GM10248 (cell line): ENCODE data around the gene MUL1.
"Not testable (repeated sequence)": the region's sequence is repeated elsewhere in the genome, so short reads cannot be mapped to it uniquely, and the experiment has no call there.

Experiments
- CTCF ChIA-PET: fragments of 300-600 bp; sonication (Branson Sonifier 250); formaldehyde crosslinking; extraction: SDS; loops from one replicate; lab custom pipeline; 2021; ENCODE audit warnings: antibody characterized with exemption; lab: Yijun Ruan, JAX
- POLR2A ChIA-PET: fragments of 350-650 bp; sonication (Branson Sonifier 250); formaldehyde crosslinking; extraction: SDS; loops from one replicate; lab custom pipeline; 2020; ENCODE audit warnings: antibody characterized with exemption; lab: Yijun Ruan, JAX
- DNase-seq: peaks from one replicate; pipeline ENCODE4 v3.0.0; 2012; ENCODE audit errors: extremely low spot score
- TF ChIP-seq, protein P1 (sequence below): IDR thresholded peaks from 2 replicates; pipeline ENCODE4 v1.5.1; 2012; ENCODE audit warnings: mild to moderate bottlenecking, low read depth; ENCODE audit errors: extremely low read depth, missing control alignments, control extremely low read depth

MUL1 gene

DNA sequence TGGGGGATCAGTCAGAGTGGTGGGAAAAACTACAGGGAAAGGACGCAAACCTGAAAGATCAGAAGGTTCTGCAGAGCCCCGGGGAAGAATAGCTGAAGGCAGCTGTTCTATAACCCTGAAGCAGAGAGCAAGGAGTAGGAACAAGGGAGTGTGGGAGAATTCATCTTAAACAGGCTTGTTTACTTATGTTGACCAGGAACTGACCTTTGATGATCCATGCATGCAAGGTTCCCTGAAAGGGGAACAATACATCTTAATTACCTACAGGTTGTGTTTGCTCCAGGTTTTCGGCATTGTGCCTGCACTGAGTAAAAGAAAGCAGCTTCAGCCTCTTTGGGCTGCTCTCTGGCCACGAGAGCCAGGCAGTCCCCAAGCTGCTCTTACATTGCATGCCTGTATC is 25.7 kb upstream of the MUL1 start:
- ChIA-PET POLR2A (no interaction called here), CTCF (interaction anchor here (0.6 to 1.5 kb wide), 3 partner anchors 11 to 99 kb away, joined by 3 to 5 read pairs (median 3); no protein-coding TSS in a partner anchor)
- no peak for DNase-seq
- TF ChIP-seq, protein P1, sequence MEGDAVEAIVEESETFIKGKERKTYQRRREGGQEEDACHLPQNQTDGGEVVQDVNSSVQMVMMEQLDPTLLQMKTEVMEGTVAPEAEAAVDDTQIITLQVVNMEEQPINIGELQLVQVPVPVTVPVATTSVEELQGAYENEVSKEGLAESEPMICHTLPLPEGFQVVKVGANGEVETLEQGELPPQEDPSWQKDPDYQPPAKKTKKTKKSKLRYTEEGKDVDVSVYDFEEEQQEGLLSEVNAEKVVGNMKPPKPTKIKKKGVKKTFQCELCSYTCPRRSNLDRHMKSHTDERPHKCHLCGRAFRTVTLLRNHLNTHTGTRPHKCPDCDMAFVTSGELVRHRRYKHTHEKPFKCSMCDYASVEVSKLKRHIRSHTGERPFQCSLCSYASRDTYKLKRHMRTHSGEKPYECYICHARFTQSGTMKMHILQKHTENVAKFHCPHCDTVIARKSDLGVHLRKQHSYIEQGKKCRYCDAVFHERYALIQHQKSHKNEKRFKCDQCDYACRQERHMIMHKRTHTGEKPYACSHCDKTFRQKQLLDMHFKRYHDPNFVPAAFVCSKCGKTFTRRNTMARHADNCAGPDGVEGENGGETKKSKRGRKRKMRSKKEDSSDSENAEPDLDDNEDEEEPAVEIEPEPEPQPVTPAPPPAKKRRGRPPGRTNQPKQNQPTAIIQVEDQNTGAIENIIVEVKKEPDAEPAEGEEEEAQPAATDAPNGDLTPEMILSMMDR, result no peak

DNA sequence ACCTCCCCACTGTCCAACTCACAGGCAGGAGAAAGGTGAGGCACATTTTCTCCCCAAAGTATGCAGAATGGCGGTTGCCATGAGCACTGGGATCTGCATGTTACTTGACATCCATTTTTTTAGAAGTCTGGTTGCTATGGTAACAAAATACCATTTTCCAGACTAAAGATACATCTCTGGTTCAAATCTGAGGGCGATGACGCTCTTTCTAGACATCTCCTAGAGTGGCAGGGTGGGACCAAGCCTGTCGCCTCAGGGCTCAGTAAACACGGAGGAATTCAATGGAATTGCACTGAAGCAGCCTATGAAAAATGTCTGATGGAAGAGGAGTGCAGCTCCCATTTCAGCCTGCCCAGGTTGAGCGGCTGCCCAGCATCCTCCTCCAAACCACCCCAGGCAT is 22.9 kb upstream of the MUL1 start:
- DNase-seq, result no peak
- ChIA-PET POLR2A (no interaction called here), CTCF (no interaction called here)
- TF ChIP-seq, protein P1, result no peak

DNA sequence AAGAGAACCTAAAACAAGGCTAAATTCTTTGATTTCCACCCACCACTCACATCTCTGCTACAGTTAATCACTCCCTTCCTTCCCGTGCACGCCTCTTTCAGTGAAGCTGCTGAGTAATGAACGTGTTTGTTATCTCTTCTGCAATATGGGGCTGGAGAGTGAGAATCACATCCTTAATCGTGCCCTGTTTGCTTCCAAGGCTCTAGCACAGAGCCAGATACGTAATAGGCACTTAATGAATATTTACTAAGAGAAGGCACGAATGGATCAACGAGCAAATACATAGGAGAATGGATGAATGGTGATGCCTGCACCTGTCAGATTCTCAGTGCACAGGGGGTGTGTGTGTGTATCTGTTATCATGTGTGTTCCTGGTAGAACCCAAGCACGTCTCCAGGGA is 22.4 kb upstream of the MUL1 start:
- CTCF ChIA-PET, result interaction anchor here (1.6 kb wide), 1 partner anchor 10 kb away, joined by 5 read pairs; no protein-coding TSS in a partner anchor
- no peak for DNase-seq
- POLR2A ChIA-PET, result no interaction called here
- TF ChIP-seq, protein P1, result no peak

DNA sequence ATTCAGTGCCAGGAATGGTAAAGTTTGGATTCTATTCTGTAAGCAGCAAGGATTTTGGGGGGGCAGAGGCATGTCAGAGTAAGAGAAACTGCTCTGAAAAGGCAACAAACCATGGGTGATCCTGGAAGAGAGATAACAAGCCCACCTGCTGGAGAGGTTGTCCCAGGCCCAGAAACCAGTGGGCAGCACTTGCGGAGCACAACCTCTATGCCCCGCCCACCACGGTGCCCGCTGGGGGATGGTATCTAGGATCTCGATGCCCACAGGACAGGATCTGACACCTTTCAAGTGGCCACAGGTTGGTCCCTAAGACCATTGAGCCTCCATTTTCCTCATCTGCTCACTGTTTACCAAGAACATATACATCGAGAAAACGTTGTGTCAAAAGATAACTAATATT is 20.3 kb upstream of the MUL1 start:
- POLR2A ChIA-PET, result no interaction called here
- TF ChIP-seq, protein P1, result no peak

DNA sequence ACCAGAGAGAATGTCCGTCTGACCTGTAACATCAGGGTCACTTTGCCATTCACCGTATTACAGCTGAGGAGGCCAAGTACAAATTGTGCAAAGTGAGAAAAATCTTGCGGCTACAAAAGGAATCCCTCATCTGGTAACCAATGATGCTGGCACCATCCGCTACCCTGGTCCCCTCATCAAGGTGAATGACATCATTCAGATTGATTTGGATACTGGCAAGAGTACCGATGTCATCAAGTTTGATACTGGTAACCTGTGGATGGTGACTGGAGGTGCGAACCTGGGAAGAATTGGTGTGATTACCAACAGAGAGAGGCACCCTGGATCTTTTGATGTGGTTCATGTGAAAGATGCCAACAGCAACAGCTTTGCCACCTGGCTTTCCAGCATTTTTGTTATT is 18.3 kb upstream of the MUL1 start:
- ChIA-PET POLR2A (no interaction called here), CTCF (interaction anchor here (1.6 to 7.0 kb wide), 3 partner anchors 17 to 113 kb away, joined by 6 to 70 read pairs (median 6); partner anchors contain the start of gene PINK1)
- DNase-seq, result no peak
- TF ChIP-seq, protein P1, result no peak

More for the DNA sequence above, 20.3 kb upstream of the MUL1 start:
- DNase-seq, result no peak
- CTCF ChIA-PET, result interaction anchor here (7.0 kb wide), 1 partner anchor 105 kb away, joined by 70 read pairs; the partner anchor contains the start of gene PINK1

DNA sequence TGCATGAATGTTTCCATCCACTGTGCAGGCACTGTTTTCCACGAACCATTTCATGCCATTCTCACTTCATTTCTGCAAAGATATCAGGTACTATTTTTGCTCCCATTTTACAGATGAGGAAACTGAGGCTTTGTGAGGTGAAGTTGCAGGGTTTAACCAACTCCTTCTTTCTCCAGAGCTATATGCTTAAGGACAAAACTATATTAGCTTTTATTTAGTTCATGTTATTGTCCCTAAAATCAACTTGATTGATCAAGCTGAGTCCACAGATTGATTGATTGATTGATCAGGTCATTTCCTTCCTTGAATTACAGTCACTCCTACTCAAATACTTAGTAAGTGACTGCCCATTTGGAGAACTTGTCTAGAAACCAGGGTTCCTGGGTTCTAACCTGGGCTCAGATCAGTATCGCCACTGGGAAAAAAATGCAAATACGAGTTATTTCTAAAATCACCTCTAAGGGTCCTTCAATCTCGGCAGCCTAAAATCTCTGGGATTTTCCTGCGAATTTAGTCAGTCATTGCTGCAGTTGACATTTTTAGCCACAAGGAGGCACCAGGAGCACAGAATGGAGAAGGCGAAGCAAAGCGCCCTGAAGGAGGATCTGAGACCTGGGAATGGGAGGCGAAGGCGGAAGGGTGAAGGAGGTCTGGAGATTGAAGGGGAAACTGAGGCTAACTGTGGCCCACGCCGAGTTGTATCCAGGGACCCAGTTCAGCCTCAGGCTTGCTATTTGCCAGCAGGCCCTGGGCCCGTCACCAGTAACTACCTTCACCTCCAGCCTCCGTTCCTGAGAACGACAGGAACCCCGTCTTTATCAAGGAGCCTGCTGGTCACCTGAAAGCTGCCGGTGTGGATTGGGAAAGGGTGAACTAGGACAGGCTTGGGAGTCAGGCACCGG is 14.3 kb upstream of the MUL1 start:
- TF ChIP-seq, protein P1, result peak; percentile 95
- CTCF ChIA-PET, result interaction anchor here (0.6 to 7.0 kb wide), 12 partner anchors 9 to 119 kb away, joined by 3 to 70 read pairs (median 4); partner anchors contain the start of gene PINK1
- DNase-seq, result peak; percentile 65
- POLR2A ChIA-PET, result no interaction called here

DNA sequence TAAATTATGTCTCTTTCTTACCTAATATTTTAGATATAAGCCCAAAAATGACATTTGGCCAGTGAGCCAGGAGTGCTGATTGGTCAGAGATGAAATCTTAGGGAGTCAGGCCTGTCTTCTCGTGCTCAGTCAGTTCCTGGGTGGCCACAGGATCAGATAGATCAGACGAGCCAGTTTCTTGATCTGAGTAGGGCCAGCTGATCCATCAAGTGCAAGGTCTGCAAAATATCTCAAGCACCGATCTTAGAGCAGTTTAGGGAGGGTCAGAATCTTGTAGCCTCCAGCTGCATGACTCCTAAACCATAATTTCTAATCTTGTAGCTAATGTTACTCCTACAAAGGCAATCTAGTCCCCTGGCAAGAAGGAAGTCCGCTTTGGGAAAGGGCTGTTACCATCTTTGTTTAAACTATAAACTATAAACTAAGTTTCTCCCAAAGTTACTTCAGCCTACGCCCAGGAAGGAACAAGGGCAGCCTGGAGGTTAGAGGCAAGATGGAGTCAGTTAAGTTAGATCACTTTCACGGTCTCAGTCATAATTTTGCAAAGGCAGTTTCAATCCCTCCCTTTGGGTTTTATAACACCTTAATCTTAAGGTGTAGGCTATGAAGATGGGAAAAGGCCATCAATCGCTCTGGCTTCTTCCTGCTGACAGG is 11.8 kb upstream of the MUL1 start:
- CTCF ChIA-PET, result interaction anchor here (1.3 to 1.6 kb wide), 2 partner anchors 10 to 123 kb away, joined by 5 to 6 read pairs; no protein-coding TSS in a partner anchor
- DNase-seq, POLR2A ChIA-PET: not testable (repeated sequence)
